GM23248 (cell line): ENCODE data around the gene FCN2. TPM values are rescaled to one million over a fixed set of nuclear protein-coding genes. Genes with fewer than 3 reads are reported as not detected.

Experiments
- DNase-seq: peaks from one replicate; pipeline ENCODE4 v3.0.0-alpha.2; 2015
- H2AFZ ChIP-seq: fragments of 200-600 bp; sonication (generic); 2 replicates; pipeline ENCODE4 v1.6.1; 2016; ENCODE audit warnings: antibody characterized with exemption
- H3F3A ChIP-seq: fragments of 200-600 bp; sonication (generic); 2 replicates; pipeline ENCODE4 v1.6.1; 2016; ENCODE audit warnings: mild to moderate bottlenecking, antibody characterized with exemption, mixed run types; ENCODE audit not compliant: insufficient read depth
- H3K27ac ChIP-seq: fragments of 200-600 bp; sonication (generic); 2 replicates; pipeline ENCODE4 v1.5.1; 2016; ENCODE audit warnings: mild to moderate bottlenecking
- H3K27me3 ChIP-seq: fragments of 200-600 bp; sonication (generic); replicated peaks from 2 replicates; pipeline ENCODE4 v1.6.1; 2016; ENCODE audit warnings: mild to moderate bottlenecking; ENCODE audit not compliant: insufficient read depth
- H3K36me3 ChIP-seq: fragments of 200-600 bp; sonication (generic); 2 replicates; pipeline ENCODE4 v1.6.1; 2016; ENCODE audit warnings: low read depth, mild to moderate bottlenecking
- H3K4me1 ChIP-seq: fragments of 200-600 bp; sonication (generic); 2 replicates; pipeline ENCODE4 v1.6.1; 2016; ENCODE audit warnings: mild to moderate bottlenecking; ENCODE audit not compliant: insufficient read depth
- H3K4me2 ChIP-seq: fragments of 200-600 bp; sonication (generic); one replicate; pipeline ENCODE4 v1.6.1; 2016; ENCODE audit warnings: mild to moderate bottlenecking; ENCODE audit not compliant: unreplicated experiment
- H3K4me3 ChIP-seq: fragments of 200-600 bp; sonication (generic); 2 replicates; pipeline ENCODE4 v1.5.1; 2016; ENCODE audit warnings: mild to moderate bottlenecking
- H3K79me2 ChIP-seq: fragments of 200-600 bp; sonication (generic); 2 replicates; pipeline ENCODE4 v1.6.1; 2016; ENCODE audit warnings: mild to moderate bottlenecking; ENCODE audit not compliant: insufficient read depth
- H3K9ac ChIP-seq: fragments of 200-600 bp; sonication (generic); 2 replicates; pipeline ENCODE4 v1.6.1; 2016; ENCODE audit warnings: mild to moderate bottlenecking
- H3K9me2 ChIP-seq: fragments of 200-600 bp; sonication (generic); 2 replicates; pipeline ENCODE4 v1.6.1; 2016; ENCODE audit warnings: mixed run types, mild to moderate bottlenecking, moderate library complexity; ENCODE audit not compliant: insufficient read depth
- H3K9me3 ChIP-seq: fragments of 200-600 bp; sonication (generic); one replicate; pipeline ENCODE4 v1.6.1; 2017; ENCODE audit warnings: low read depth
- H4K20me1 ChIP-seq: fragments of 200-600 bp; sonication (generic); 2 replicates; pipeline ENCODE4 v1.6.0; 2016; ENCODE audit not compliant: insufficient read depth
- EZH2 ChIP-seq: fragments of 200-600 bp; sonication (generic); IDR thresholded peaks from 2 replicates; pipeline ENCODE4 v1.6.1; 2018; ENCODE audit warnings: antibody characterized with exemption, mild to moderate bottlenecking; ENCODE audit not compliant: insufficient read depth, poor library complexity, severe bottlenecking
- EZH2phosphoT487 ChIP-seq: fragments of 200-600 bp; sonication (generic); IDR thresholded peaks from 2 replicates; pipeline ENCODE4 v1.6.1; 2018; ENCODE audit warnings: antibody characterized with exemption, moderate library complexity, mild to moderate bottlenecking, low read depth; ENCODE audit not compliant: insufficient read depth
- WGBS, 2 experiments: methylation state at CpG; one replicate each; pipeline ENCODE4 v1.1.6; 2015 to 2017; ENCODE audit warnings: low lambda C conversion rate in 2 of 2, low coverage in 1 of 2; ENCODE audit errors: missing lambda C conversion rate in 2 of 2; 5-methylcytosine and 5-hydroxymethylcytosine counted together
- in situ Hi-C: fragments of 300-500 bp; cut with MboI; formaldehyde crosslinking; loops from 2 replicates; pipeline ENCODE4 v1.15.0; 2020
- polyA plus RNA-seq: library from polyadenylated mRNA; unstranded; fragments of >200 nt; fragmentation: Nextera tagmentation; extraction: Ambion mirVana; gene quantifications from 2 replicates; pipeline ENCODE4 v1.2.1, GENCODE V29; 2016
- total RNA-seq: library from RNA; depleted of rRNA; stranded (reverse); fragments of >200 nt; shearing (Covaris generic); gene quantifications from 2 replicates; pipeline ENCODE4 v1.2.3, GENCODE V29; 2014

The FCN2 gene
- total and polyA plus RNA-seq, 2 experiments from 2014 or later: not detected

DNA sequence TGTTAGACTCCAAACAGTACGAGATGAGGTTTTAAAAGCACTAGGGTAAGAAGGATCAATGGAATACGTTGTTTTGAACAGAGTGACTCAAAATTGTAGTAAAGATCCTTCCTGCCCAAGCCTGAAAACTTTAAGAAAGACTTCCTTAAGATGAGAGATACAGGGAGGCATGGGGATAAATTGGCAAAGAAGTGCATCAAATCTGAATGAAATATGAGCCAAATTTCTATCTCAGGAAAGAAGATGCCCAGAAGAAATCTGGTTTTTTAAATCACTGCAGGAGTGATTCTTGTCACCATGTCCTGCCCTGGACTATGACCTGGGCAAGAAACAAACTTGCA lies 14.9 kb downstream of the FCN2 start:
- Histone ChIP-seq H3K9me2 (no peaks in the 10 kb centered on the region), H3K9me3 (no peaks in the 10 kb centered on the region), H3K27ac (no peak overlapping the region), H3F3A (no peaks in the 10 kb centered on the region), H2AFZ (no peak overlapping the region), H3K4me3 (no peak overlapping the region), H3K9ac (no peak overlapping the region), H3K4me2 (no peak overlapping the region), H3K27me3 (peaks cover 34% of the 10 kb centered on the region), H3K4me1 (no peaks in the 10 kb centered on the region), H3K79me2 (no peaks in the 10 kb centered on the region), H4K20me1 (no peaks in the 10 kb centered on the region), H3K36me3 (no peaks in the 10 kb centered on the region)
- WGBS, 2 experiments: 0 to 8% methylated on average over 2 of the region's 2 CpGs
- in situ Hi-C loops: no loop called here
- no peak for DNase-seq
- no peak for TF ChIP-seq EZH2phosphoT487
- no peak for TF ChIP-seq EZH2

- Histone ChIP-seq H3K36me3 (no peaks in the 10 kb centered on the region), H3K27ac (no peak overlapping the region), H4K20me1 (no peaks in the 10 kb centered on the region), H3K4me3 (no peak overlapping the region), H3F3A (no peaks in the 10 kb centered on the region), H3K4me2 (no peak overlapping the region), H3K9me3 (no peaks in the 10 kb centered on the region), H3K79me2 (no peaks in the 10 kb centered on the region), H3K9ac (no peak overlapping the region), H3K27me3 (peaks cover 34% of the 10 kb centered on the region), H3K4me1 (no peaks in the 10 kb centered on the region), H3K9me2 (no peaks in the 10 kb centered on the region), H2AFZ (no peak overlapping the region)
- in situ Hi-C loops: no loop called here
- 46 to 54% methylated on average over 12 to 14 of the region's 14 CpGs for WGBS, 2 experiments
- TF ChIP-seq EZH2: no peak
- no peak for TF ChIP-seq EZH2phosphoT487
- peak; percentile 53 for DNase-seq
Observed at GRCh38 chr9:134895908-134896833, 15.6 kb downstream of the FCN2 start.

- Histone ChIP-seq H3K4me1 (no peaks in the 10 kb centered on the region), H3K4me3 (no peak overlapping the region), H3K4me2 (no peak overlapping the region), H3K9ac (no peak overlapping the region), H3K36me3 (no peaks in the 10 kb centered on the region), H3F3A (no peaks in the 10 kb centered on the region), H3K27ac (no peak overlapping the region), H3K9me3 (no peaks in the 10 kb centered on the region), H2AFZ (no peak overlapping the region), H3K79me2 (no peaks in the 10 kb centered on the region), H4K20me1 (no peaks in the 10 kb centered on the region), H3K27me3 (peaks cover 34% of the 10 kb centered on the region), H3K9me2 (no peaks in the 10 kb centered on the region)
- in situ Hi-C loops: no loop called here
- 78 to 79% methylated on average over 14 of the region's 14 CpGs for WGBS, 2 experiments
- TF ChIP-seq EZH2phosphoT487: no peak
- no peak for TF ChIP-seq EZH2
- no peak for DNase-seq
Observed at GRCh38 chr9:134896834-134897583, 16.4 kb downstream of the FCN2 start.

- 0 to 6% methylated on average over 2 of the region's 2 CpGs for WGBS, 2 experiments
- no peaks in the 10 kb centered on the region for H4K20me1 ChIP-seq
- H3K79me2 ChIP-seq: no peaks in the 10 kb centered on the region
- no peaks in the 10 kb centered on the region for H3K9me2 ChIP-seq
- no peaks in the 10 kb centered on the region for H3K36me3 ChIP-seq
- H3F3A ChIP-seq: no peaks in the 10 kb centered on the region
- no peak overlapping the region for H3K4me2 ChIP-seq
- H3K4me1 ChIP-seq: no peaks in the 10 kb centered on the region
- no peak overlapping the region for H3K4me3 ChIP-seq
- no peak overlapping the region for H3K9ac ChIP-seq
- no peak overlapping the region for H2AFZ ChIP-seq
- TF ChIP-seq EZH2phosphoT487 (no peak), EZH2 (no peak)
- in situ Hi-C loops: no loop called here
- DNase-seq: no peak
- H3K9me3 ChIP-seq: no peaks in the 10 kb centered on the region
- no peak overlapping the region for H3K27ac ChIP-seq
- peaks cover 34% of the 10 kb centered on the region for H3K27me3 ChIP-seq
Observed at GRCh38 chr9:134897584-134898170, 17.1 kb downstream of the FCN2 start.
